ENCODE results near the gene ABITRAM.
"Not testable (repeated sequence)": the region's sequence is repeated elsewhere in the genome, so short reads cannot be mapped to it uniquely, and the experiment has no call there.

Gene ABITRAM

GRCh38 chr9:108956631-108957026, 22.4 kb downstream of the ABITRAM start:
- Mint-ChIP-seq H3K4me3 (no peak overlapping the region), H3K27ac (no peak overlapping the region), H3K4me1 (no peaks in the 10 kb centered on the region), H3K9me3 (no peaks in the 10 kb centered on the region), H3K36me3 (no peaks in the 10 kb centered on the region)
- ATAC-seq (peak; percentile 78), DNase-seq (ENCODE audit: low spot score in 2 of 2) (no peak)

- Mint-ChIP-seq H3K4me3 (no peak overlapping the region), H3K36me3 (no peaks in the 10 kb centered on the region), H3K4me1 (no peaks in the 10 kb centered on the region), H3K27ac (no peak overlapping the region), H3K9me3 (no peaks in the 10 kb centered on the region)
- ATAC-seq (no peak), DNase-seq (ENCODE audit: low spot score in 2 of 2) (no peak)
These were observed 26.1 kb downstream of the ABITRAM start for GRCh38 chr9:108960331-108960730.

- ATAC-seq (no peak), DNase-seq (ENCODE audit: low spot score in 2 of 2) (no peak)
- Mint-ChIP-seq H3K9me3 (no peaks in the 10 kb centered on the region), H3K4me1 (no peaks in the 10 kb centered on the region), H3K27ac (no peak overlapping the region), H3K36me3 (no peaks in the 10 kb centered on the region), H3K4me3 (no peak overlapping the region)
These were observed 27.0 kb downstream of the ABITRAM start for GRCh38 chr9:108961151-108961550.

- H3K36me3 Mint-ChIP-seq = no peaks in the 10 kb centered on the region
- H3K27ac Mint-ChIP-seq = no peak overlapping the region
- H3K9me3 Mint-ChIP-seq = no peaks in the 10 kb centered on the region
- ATAC-seq (no peak), DNase-seq (ENCODE audit: low spot score in 2 of 2) (no peak)
- H3K4me3 Mint-ChIP-seq = no peak overlapping the region
- no peaks in the 10 kb centered on the region for H3K4me1 Mint-ChIP-seq
These were observed 29.4 kb downstream of the ABITRAM start for GRCh38 chr9:108963459-108964143.

DNA sequence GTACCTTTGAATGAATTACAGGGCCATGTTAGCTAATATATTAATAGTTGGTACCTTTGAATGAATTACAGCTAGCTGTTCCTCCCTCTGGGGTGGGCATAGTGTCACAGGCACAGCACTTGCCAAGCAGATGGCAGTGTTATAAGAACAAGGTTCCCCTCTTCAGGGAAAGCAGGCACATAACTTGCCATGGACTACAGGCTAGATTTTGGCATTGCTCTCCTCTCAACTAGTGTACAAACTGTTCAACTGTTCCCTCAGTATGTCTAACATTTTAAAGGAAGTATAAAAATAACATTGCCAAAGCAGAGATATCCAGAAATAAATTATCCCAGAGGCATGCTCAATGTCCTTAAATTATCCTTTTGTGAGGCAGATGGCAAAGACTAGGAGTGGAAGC, 33.7 kb downstream of the ABITRAM start:
- no peak overlapping the region for H3K27ac Mint-ChIP-seq
- ATAC-seq (no peak), DNase-seq (ENCODE audit: low spot score in 2 of 2) (no peak)
- no peaks in the 10 kb centered on the region for H3K4me1 Mint-ChIP-seq
- H3K4me3 Mint-ChIP-seq = no peak overlapping the region
- H3K36me3 Mint-ChIP-seq = no peaks in the 10 kb centered on the region
- H3K9me3 Mint-ChIP-seq = peaks cover 3% of the 10 kb centered on the region

- H3K9me3 Mint-ChIP-seq; H3K4me1 Mint-ChIP-seq; H3K36me3 Mint-ChIP-seq; ATAC-seq; H3K27ac Mint-ChIP-seq; H3K4me3 Mint-ChIP-seq; DNase-seq (ENCODE audit: low spot score in 2 of 2): not testable (repeated sequence)
These were observed 37.2 kb downstream of the ABITRAM start for GRCh38 chr9:108971392-108971791.

DNA sequence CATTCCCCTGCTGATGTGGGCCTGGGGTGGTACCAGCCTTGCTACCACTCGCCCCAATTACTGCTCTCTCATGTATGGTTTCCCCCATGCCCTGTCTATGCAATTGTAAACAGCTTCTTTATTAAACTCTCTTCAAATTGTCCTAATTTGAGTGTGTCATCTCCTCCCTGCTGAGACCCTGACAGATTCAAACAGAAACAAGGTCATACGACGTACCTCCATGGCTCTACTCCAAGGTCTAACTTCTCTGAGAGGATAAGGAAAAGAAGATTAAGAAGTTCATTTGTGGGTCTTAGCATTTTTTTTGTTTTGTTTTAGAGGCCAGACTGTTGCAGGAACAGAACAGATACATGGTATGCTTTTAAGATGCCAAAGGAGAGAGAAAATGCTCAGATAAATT, 38.0 kb downstream of the ABITRAM start:
- Mint-ChIP-seq H3K36me3 (no peaks in the 10 kb centered on the region), H3K27ac (no peak overlapping the region)
- DNase-seq (ENCODE audit: low spot score in 2 of 2) = no peak

DNA sequence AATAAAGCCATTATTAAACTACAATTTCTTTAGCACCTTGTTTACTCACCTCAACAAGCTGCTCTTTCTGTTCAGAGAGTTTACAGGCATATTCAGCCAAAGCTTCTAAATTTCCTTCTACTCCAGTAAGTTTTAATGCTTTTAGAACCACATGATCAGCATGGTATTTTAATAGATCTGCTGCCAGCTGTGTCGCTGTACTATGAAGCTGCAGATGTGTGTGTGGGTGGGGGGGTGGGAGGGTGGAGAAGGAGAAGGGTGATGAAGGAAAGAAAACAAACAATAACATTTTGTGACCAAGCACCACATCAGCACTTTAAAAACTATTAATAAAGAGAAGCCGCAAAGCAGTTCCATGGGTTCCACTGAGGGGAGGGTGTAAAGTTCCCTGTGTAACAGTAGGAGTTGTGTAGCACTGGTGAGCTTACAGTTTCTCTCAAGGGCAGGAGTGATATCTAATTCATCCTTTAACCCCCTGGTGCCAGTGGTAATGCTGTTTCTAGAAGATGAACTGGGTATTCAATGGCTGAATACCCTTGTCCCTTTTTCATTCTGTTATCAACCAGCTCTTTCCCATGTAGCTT, 38.5 kb downstream of the ABITRAM start:
- Mint-ChIP-seq H3K36me3 (no peaks in the 10 kb centered on the region), H3K27ac (no peak overlapping the region), H3K9me3 (peaks cover 3% of the 10 kb centered on the region), H3K4me3 (no peak overlapping the region), H3K4me1 (no peaks in the 10 kb centered on the region)
- DNase-seq (ENCODE audit: low spot score in 2 of 2) = no peak
- no peak for ATAC-seq

More for the DNA sequence above, 38.0 kb downstream of the ABITRAM start:
- Mint-ChIP-seq H3K9me3 (peaks cover 3% of the 10 kb centered on the region), H3K4me1 (no peaks in the 10 kb centered on the region), H3K4me3 (no peak overlapping the region)
- no peak for ATAC-seq

GRCh38 chr9:108973895-108974294, 39.7 kb downstream of the ABITRAM start:
- H3K9me3 Mint-ChIP-seq = peaks cover 3% of the 10 kb centered on the region
- DNase-seq (ENCODE audit: low spot score in 2 of 2) (no peak), ATAC-seq (no peak)
- H3K27ac Mint-ChIP-seq = no peak overlapping the region
- H3K36me3 Mint-ChIP-seq = no peaks in the 10 kb centered on the region
- no peaks in the 10 kb centered on the region for H3K4me1 Mint-ChIP-seq
- H3K4me3 Mint-ChIP-seq = no peak overlapping the region

DNA sequence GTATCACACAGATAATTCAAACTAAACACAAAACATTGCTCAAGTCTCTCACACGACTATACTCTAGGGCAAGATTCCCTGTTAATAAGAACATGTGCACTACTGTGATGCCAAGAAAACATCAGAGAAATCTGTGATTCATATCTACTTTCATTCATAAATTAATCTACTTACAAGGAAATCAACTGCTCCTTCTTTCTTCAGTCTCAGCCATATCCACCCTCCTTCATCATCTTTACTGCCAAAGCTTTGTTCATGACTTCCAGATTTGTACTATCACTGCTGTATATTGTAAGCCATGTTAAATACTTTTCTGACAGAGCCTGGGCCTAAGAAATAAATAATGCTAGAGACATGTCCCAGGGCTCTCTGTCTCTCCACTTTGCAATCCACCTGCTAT, 44.0 kb downstream of the ABITRAM start:
- H3K27ac Mint-ChIP-seq = no peak overlapping the region
- no peak overlapping the region for H3K4me3 Mint-ChIP-seq
- DNase-seq (ENCODE audit: low spot score in 2 of 2) = no peak

DNA sequence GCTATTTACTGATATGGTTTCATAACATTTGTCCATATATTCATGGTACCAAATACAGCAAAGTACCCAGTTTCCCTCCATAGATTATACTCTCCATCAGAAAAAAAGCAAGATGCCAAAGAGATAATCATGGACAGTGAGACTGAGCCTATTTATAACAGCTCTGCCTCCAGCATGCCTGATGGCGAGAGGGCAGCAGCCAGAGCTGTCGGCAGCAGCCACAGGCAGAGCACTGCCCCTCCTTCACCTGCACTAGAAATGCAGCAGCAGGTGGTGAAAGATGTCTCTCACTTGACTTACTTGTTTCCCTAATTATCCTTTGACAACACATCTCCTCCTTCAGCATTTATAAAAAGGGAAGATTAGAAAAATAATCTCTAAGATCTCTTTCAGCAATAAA, 46.7 kb downstream of the ABITRAM start:
- Mint-ChIP-seq H3K4me1 (no peaks in the 10 kb centered on the region), H3K27ac (no peak overlapping the region), H3K36me3 (no peaks in the 10 kb centered on the region), H3K4me3 (no peak overlapping the region), H3K9me3 (no peaks in the 10 kb centered on the region)
- ATAC-seq (no peak), DNase-seq (ENCODE audit: low spot score in 2 of 2) (no peak)

More for the DNA sequence above, 44.0 kb downstream of the ABITRAM start:
- H3K36me3 Mint-ChIP-seq = no peaks in the 10 kb centered on the region
- H3K4me1 Mint-ChIP-seq = no peaks in the 10 kb centered on the region
- H3K9me3 Mint-ChIP-seq = no peaks in the 10 kb centered on the region
- ATAC-seq = no peak

DNA sequence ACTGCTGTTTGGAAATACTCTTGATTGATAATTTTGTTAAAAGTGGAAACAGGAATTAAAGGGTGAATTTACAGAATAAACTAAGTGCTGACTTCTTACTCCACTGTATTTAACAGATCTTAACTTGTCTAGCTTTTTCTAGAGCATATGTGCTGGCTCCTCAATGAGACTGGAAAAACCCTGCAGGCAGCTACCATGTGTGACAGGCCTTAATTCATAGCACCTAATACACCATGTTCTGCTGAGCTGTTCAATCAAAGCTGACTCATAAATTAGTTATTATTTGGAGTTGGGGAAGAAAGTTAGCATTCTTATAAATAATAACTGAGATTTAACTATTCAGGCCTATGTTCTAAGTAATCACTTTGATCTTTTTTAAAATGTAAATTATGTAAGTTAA, 49.7 kb downstream of the ABITRAM start:
- no peak overlapping the region for H3K4me3 Mint-ChIP-seq
- DNase-seq (ENCODE audit: low spot score in 2 of 2) (no peak), ATAC-seq (no peak)
- H3K9me3 Mint-ChIP-seq = no peaks in the 10 kb centered on the region
- no peak overlapping the region for H3K27ac Mint-ChIP-seq
- H3K36me3 Mint-ChIP-seq = no peaks in the 10 kb centered on the region
- no peaks in the 10 kb centered on the region for H3K4me1 Mint-ChIP-seq

All from stimulated activated effector memory CD8-positive, alpha-beta T cell treated with anti-CD3 and anti-CD28 coated beads, Interleukin-12 subunit alpha, Interleukin-12 subunit beta, amount 100 ng/mL, for 72 hours (primary cell).